Activated B cell treated with CpG ODN at 0.5 μM for 24 hours (primary cell): ENCODE measurements around the gene SLX9. TPM values are rescaled to one million over a fixed set of nuclear protein-coding genes. Genes with fewer than 3 reads are reported as not detected.

Source experiments
- ATAC-seq: fragments of 200-7000 bp; cut with Tn5 transposase; one replicate; pipeline ENCODE4 v1.10.0; 2021; ENCODE audit warnings: low read depth, mild to moderate bottlenecking, moderate library complexity
- CTCF ChIA-PET: fragments of 350-600 bp; sonication (Branson Sonifier 250); formaldehyde crosslinking; loops from one replicate; lab custom pipeline; 2021; ENCODE audit warnings: antibody characterized with exemption; lab: Charles Lee
- POLR2A ChIA-PET: fragments of 350-600 bp; sonication (Branson Sonifier 250); formaldehyde crosslinking; loops from one replicate; lab custom pipeline; 2021; ENCODE audit warnings: antibody characterized with exemption; lab: Charles Lee
- DNase-seq: peaks from one replicate; pipeline ENCODE4 v3.0.0; 2022
- H3K27ac Mint-ChIP-seq: one replicate; pipeline ENCODE4 v1.8.0; 2020; ENCODE audit warnings: mixed read lengths
- H3K27me3 Mint-ChIP-seq: one replicate; pipeline ENCODE4 v1.8.0; 2021; ENCODE audit warnings: mixed read lengths
- H3K36me3 Mint-ChIP-seq: one replicate; pipeline ENCODE4 v1.8.0; 2021; ENCODE audit warnings: low read depth, mixed read lengths
- H3K4me1 Mint-ChIP-seq: one replicate; pipeline ENCODE4 v1.8.0; 2021; ENCODE audit warnings: mixed read lengths
- H3K4me3 Mint-ChIP-seq: one replicate; pipeline ENCODE4 v1.8.0; 2020; ENCODE audit warnings: mild to moderate bottlenecking, mixed read lengths
- H3K9me3 Mint-ChIP-seq: one replicate; pipeline ENCODE4 v1.8.0; 2020; ENCODE audit warnings: mixed read lengths
- CTCF ChIP-seq: fragments of 200-600 bp; IDR thresholded peaks from one replicate; pipeline ENCODE4 v1.8.0; 2022; ENCODE audit warnings: antibody characterized with exemption, mild to moderate bottlenecking
- intact Hi-C: fragments of 100-400 bp; cut with micrococcal nuclease; formaldehyde crosslinking; loops from one replicate; pipeline ENCODE4 v1.15.1; 2024
- total RNA-seq: library from RNA; stranded (reverse); gene quantifications from 2 replicates; pipeline ENCODE4 v1.2.3, GENCODE V29; 2022

Gene SLX9
- total RNA-seq, 1 donor from 2014 or later, result 26.0 TPM

- POLR2A ChIA-PET, result no interaction called here
- ATAC-seq (no peak), DNase-seq (no peak)
- Mint-ChIP-seq H3K27ac (no peak overlapping the region), H3K36me3 (peaks cover 4% of the 10 kb centered on the region), H3K4me1 (no peaks in the 10 kb centered on the region), H3K27me3 (no peaks in the 10 kb centered on the region), H3K9me3 (no peaks in the 10 kb centered on the region), H3K4me3 (no peak overlapping the region)
- intact Hi-C loops, result no loop called here
- no peak for TF ChIP-seq CTCF
- CTCF ChIA-PET, result no interaction called here
Observed at GRCh38 chr21:44983421-44984206, 43.8 kb downstream of the SLX9 start.

GRCh38 chr21:44984428-44984791, 44.6 kb downstream of the SLX9 start:
- ATAC-seq, result no peak
- no peak overlapping the region for H3K4me3 Mint-ChIP-seq
- CTCF ChIA-PET, result no interaction called here
- intact Hi-C loops, result no loop called here
- H3K36me3 Mint-ChIP-seq, result no peaks in the 10 kb centered on the region
- no peaks in the 10 kb centered on the region for H3K9me3 Mint-ChIP-seq
- TF ChIP-seq CTCF, result no peak
- no peak for DNase-seq
- H3K27ac Mint-ChIP-seq, result no peak overlapping the region
- POLR2A ChIA-PET, result no interaction called here
- H3K27me3 Mint-ChIP-seq, result no peaks in the 10 kb centered on the region
- H3K4me1 Mint-ChIP-seq, result peaks cover 2% of the 10 kb centered on the region

- TF ChIP-seq CTCF, result no peak
- ChIA-PET CTCF (no interaction called here), POLR2A (interaction anchor here (0.7 kb wide), 1 partner anchor 67 kb away, joined by 4 read pairs; no protein-coding TSS in a partner anchor)
- no peak overlapping the region for H3K4me3 Mint-ChIP-seq
- H3K27ac Mint-ChIP-seq, result no peak overlapping the region
- H3K4me1 Mint-ChIP-seq, result peaks cover 7% of the 10 kb centered on the region
- ATAC-seq (no peak), DNase-seq (no peak)
- H3K36me3 Mint-ChIP-seq, result no peaks in the 10 kb centered on the region
- H3K27me3 Mint-ChIP-seq, result no peaks in the 10 kb centered on the region
- no peaks in the 10 kb centered on the region for H3K9me3 Mint-ChIP-seq
- intact Hi-C loops, result no loop called here
Observed at GRCh38 chr21:44984792-44985440, 45.1 kb downstream of the SLX9 start.

- Mint-ChIP-seq H3K9me3 (no peaks in the 10 kb centered on the region), H3K4me3 (no peak overlapping the region), H3K27ac (no peak overlapping the region), H3K36me3 (no peaks in the 10 kb centered on the region), H3K27me3 (no peaks in the 10 kb centered on the region), H3K4me1 (peaks cover 7% of the 10 kb centered on the region)
- no peak for ATAC-seq
- DNase-seq, result no peak
- ChIA-PET CTCF (interaction anchor here (0.9 kb wide), 1 partner anchor 153 kb away, joined by 3 read pairs; no protein-coding TSS in a partner anchor), POLR2A (interaction anchor here (0.7 kb wide), 1 partner anchor 68 kb away, joined by 4 read pairs; no protein-coding TSS in a partner anchor)
- TF ChIP-seq CTCF, result no peak
- intact Hi-C loops, result no loop called here
Observed at GRCh38 chr21:44985441-44986401, 45.9 kb downstream of the SLX9 start.
